ENCODE data around the gene BDKRB1. TPM values are rescaled to one million over a fixed set of nuclear protein-coding genes. Genes with fewer than 3 reads are reported as not detected.
A peak's percentile ranks its signal among the peaks of the same experiment; 100 is the strongest.
"Not testable (repeated sequence)": the region's sequence is repeated elsewhere in the genome, so short reads cannot be mapped to it uniquely, and the experiment has no call there.

Gene BDKRB1
- total RNA-seq, 1 experiment from 2014 or later, result 0.19 TPM

DNA sequence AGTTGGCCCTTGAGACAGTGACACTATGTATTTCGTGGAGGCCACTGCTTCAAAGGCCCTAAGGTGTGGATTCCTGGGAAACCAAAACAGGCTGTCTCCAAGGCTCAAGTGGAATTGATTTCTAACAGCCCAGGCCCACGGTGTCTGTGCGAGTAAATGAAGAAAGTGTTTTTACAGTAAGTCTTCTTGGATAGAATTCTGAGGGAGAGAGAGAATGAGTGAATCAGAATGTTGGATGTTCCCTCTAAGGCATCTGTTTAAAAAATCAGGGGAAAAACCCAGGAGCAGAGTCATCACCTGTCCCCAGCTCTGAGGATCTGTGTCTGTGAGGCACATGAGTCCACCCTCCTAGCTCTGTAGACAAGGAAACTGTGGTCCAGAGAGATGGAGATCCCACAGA is 22.3 kb upstream of the BDKRB1 start:
- no peak for DNase-seq (ENCODE audit: low spot score)

DNA sequence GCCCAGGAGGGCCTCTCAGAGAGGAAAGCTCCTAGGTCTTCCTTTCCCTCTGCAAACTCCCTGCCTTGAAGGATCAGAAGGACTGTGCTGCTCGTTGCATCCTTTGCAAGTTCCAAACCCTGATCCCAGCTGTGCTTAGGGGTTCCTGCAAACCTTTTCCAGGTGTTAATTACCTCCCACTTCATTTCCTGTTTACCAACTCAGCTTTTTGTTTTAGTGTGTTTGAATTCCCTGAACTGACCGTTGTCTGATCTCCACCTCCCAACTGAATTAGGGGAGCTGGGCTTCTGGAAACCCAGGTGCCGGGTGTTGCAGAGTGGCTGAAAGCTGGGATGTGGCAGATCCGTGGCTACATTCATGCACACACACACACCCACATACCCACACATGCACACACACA is 20.6 kb upstream of the BDKRB1 start:
- no peak for DNase-seq (ENCODE audit: low spot score)

DNA sequence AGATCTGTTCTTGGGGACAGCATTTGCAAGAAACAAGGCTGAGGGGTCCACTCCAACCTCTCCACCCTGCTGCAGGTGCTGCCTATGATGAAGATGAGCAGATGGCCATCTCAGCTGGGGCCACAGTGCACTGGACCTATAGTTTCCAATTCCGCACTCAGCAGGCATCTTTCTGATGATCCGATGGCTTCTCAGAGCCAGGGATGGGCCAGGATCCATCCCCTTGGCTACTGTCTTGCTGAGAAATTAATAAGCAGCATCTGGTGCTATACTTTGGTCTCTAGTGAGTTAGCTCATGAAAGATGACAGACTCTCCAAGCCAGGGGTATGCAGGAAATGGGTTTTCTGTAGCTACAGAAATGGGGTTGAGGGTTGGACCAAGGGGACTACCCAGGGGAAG is 18.4 kb upstream of the BDKRB1 start:
- DNase-seq (ENCODE audit: low spot score), result no peak

GRCh38 chr14:96238676-96239265 is 17.2 kb upstream of the BDKRB1 start:
- no peak for DNase-seq (ENCODE audit: low spot score)

GRCh38 chr14:96239711-96240141 is 16.3 kb upstream of the BDKRB1 start:
- DNase-seq (ENCODE audit: low spot score), result no peak

GRCh38 chr14:96240641-96241040 is 15.4 kb upstream of the BDKRB1 start:
- no peak for DNase-seq (ENCODE audit: low spot score)

GRCh38 chr14:96242126-96242525 is 13.9 kb upstream of the BDKRB1 start:
- DNase-seq (ENCODE audit: low spot score), result no peak

DNA sequence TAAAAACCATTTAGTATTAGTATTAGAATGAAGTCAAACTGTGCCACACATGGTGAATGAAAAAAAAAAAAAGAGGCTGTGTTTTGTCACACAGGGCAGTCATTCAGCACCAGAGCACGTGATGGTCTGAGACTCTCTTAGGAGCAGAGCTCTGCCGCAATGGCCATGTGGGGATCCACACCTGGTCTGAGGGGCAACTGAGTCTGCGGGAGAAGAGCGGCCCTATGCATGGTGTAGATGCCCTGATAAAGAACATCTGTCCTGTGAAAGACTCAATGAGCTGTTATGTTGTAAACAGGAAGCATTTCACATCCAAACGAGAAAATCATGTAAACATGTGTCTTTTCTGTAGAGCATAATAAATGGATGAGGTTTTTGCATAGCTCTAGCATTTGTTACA is 12.2 kb upstream of the BDKRB1 start:
- no peak for DNase-seq (ENCODE audit: low spot score)

- DNase-seq (ENCODE audit: low spot score), result not testable (repeated sequence)
These were observed 10.9 kb upstream of the BDKRB1 start for GRCh38 chr14:96245074-96245473.

DNA sequence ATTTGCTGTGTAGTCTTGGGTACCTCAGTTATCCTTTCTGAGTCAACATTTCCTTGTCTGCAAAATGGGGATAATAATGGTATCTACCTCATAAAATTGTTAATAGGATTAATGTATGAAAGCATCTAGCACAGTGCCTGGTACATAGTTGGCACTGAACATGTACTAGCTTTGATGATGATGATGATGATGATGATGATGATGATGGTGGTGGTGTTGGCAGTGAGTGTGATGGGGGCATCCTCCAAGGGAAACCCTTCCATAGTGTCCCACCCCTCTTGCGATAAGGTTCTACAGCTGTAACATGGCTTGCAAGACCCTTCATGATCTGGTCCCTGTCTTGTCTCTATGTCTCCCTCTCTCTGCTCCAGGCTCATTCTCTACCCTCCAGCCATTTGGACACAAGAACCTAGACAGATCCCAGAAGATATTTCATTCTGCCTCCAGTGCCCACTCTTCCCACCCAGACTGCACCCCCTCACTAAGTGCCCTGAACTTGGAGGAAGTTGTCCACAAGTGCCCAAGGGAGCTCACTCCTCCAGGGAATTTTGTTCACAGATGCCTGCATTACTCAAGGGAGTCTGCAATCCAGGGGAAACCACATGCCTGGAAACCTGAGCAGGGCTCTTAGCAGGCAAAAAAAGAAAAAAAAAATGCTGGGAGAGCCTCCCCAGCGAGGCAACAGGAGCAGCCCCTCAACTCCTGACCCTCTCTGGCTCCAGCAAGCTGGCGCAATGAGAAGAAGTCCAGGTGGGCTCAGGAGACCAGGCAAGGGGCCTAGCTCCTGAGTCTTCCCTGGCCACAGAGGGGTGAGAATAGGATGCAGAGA is 10.1 kb upstream of the BDKRB1 start:
- DNase-seq (ENCODE audit: low spot score), result peak; percentile 63

DNA sequence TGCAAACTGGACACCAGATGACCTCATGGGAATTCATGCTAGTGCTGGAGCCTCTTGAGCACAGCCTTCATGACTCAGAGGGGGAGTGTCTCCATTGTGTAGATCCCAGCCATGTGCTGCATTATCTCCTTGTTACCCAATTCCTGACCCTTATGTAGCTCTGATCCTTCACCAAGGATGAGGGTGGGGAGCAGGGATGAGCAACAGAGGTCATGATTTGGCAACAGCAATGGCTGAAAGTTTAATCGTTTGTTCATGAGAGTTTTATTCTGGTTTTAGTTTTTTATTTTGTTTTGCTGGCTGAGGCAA is 9.5 kb upstream of the BDKRB1 start:
- DNase-seq (ENCODE audit: low spot score), result peak; percentile 89

DNA sequence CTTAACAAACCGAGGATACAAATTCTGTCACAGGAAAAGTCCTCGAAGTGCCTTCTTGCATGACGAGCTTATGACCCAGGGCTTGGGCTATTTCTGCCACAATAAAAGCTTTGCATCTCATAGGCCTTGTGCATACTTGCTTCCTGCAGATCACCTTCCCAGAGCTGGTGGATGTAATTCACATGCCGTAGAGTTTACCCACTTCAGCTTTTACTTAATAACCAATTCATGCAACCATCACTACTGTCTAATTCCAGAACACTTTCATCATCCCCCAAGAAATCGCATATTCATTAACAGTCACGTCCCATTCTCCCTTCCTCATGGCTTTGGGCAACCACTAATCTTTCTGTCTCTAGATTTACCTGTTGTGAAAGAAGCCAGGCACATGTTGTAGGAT is 9.0 kb upstream of the BDKRB1 start:
- no peak for DNase-seq (ENCODE audit: low spot score)

GRCh38 chr14:96249029-96249428 is 7.0 kb upstream of the BDKRB1 start:
- peak; percentile 64 for DNase-seq (ENCODE audit: low spot score)

DNA sequence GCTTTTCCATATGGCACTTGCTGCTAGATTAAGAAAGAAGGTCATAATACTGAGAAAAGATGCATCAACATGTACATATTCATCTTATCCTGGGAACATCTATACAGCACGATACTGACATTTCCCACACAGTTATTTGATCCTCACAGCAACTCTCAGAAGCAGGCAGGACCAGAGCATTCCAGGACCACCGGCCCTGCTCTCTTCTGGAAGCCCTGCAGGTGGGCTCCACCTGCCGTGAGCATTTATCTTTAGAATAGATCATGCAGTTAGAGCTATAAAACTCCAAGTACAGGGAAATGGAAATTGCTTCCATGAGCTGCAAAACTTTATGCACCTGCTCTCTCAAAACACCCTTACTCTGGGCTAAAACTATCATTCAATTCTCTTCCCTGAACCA is 5.5 kb upstream of the BDKRB1 start:
- no peak for DNase-seq (ENCODE audit: low spot score)

- no peak for DNase-seq (ENCODE audit: low spot score)
These were observed 4.3 kb upstream of the BDKRB1 start for GRCh38 chr14:96251656-96252155.

- DNase-seq (ENCODE audit: low spot score), result no peak
These were observed 3.5 kb upstream of the BDKRB1 start for GRCh38 chr14:96252323-96252998.

GRCh38 chr14:96252999-96253539 is 2.9 kb upstream of the BDKRB1 start:
- DNase-seq (ENCODE audit: low spot score), result peak; percentile 64

DNA sequence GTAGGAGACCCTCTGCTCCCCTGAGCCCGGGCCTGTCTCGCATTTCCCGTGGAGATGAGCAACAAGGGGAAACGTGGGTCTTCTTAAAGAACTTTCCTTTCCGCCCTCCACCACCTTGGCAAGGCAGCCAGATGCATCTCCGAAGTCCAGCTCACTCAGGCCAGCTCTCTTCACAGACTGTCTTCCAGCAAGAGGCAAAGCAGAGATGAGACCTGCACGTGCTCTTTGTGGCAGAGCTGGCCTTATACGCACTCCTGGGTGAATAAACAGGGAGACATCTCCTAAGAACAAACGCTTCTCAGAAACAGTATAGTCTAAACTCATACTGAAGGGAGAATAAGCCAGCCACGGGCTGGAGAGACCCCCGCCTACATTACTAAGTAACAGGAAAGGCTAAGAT is 1.3 kb upstream of the BDKRB1 start:
- no peak for DNase-seq (ENCODE audit: low spot score)

- no peak for DNase-seq (ENCODE audit: low spot score)
These were observed 397 bp downstream of the BDKRB1 start for GRCh38 chr14:96256407-96256806.

DNA sequence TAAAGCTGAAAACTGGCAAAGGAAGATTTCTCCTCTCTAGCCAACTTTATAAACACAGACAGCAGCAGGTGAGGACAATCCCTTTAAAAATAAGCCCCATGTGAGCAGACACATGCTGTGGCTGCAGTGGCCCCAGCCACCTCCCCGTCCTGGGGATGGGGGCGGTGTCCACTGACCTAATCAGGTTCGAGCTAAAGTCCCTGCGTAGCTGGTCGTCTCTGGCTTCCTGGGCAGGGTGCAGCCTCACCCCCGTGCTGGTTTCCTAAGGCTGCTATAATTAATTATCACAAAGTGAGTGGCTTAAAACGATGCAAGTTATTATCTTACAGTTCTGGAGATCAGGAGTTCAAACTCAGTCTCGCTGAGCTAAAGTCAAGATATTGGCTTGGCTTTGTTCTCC is 1.0 kb downstream of the BDKRB1 start:
- no peak for DNase-seq (ENCODE audit: low spot score)

- no peak for DNase-seq (ENCODE audit: low spot score)
These were observed 1.9 kb downstream of the BDKRB1 start for GRCh38 chr14:96257900-96258299.

DNA sequence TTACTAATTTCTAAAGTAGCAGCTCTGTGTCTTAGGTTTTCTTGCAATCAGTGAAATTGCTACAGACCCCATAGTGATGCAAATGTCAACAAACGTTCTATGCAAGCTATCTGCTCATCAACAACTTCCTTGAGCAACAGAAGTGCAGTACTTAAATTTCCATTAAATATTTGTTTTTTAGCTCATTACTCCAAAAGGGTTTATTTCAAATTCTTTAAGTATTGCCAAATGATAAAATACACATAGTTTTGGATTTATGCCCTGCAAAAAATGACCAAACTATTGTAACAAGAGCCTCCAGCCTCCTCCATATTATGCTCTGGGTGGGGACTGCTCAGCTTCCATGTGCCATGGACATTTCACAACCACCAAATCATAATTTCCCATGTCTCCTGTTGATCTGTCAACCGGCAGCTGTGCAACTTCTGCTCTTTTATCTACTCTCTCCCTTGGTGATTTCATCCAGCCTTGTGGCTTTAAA is 4.4 kb downstream of the BDKRB1 start:
- no peak for DNase-seq (ENCODE audit: low spot score)

GRCh38 chr14:96261053-96261452 is 5.0 kb downstream of the BDKRB1 start:
- no peak for DNase-seq (ENCODE audit: low spot score)
